ENCODE results near the gene HMMR. TPM values are rescaled to one million over a fixed set of nuclear protein-coding genes. Genes with fewer than 3 reads are reported as not detected.

Gene HMMR
- total RNA-seq, 1 donor from 2014 or later, result 11.2 TPM

DNA sequence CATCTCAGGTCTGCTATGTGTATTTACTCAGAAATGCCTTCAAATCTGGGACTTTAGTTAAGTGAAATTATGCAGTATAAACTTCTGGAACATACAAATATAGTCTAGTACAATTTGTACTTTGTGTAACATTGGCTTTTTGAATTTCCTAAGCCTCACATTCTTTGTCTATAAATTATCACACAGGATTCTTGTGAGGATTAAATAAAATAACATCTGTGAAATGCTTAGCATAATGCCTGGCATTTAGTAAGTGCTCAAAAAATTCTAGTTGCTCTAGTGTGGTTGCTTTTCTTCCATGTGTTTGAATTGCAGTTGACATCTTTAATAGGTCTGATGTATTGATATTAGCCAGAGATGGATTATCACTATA is 2.6 kb downstream of the HMMR start:
- TF ChIP-seq, protein P1, sequence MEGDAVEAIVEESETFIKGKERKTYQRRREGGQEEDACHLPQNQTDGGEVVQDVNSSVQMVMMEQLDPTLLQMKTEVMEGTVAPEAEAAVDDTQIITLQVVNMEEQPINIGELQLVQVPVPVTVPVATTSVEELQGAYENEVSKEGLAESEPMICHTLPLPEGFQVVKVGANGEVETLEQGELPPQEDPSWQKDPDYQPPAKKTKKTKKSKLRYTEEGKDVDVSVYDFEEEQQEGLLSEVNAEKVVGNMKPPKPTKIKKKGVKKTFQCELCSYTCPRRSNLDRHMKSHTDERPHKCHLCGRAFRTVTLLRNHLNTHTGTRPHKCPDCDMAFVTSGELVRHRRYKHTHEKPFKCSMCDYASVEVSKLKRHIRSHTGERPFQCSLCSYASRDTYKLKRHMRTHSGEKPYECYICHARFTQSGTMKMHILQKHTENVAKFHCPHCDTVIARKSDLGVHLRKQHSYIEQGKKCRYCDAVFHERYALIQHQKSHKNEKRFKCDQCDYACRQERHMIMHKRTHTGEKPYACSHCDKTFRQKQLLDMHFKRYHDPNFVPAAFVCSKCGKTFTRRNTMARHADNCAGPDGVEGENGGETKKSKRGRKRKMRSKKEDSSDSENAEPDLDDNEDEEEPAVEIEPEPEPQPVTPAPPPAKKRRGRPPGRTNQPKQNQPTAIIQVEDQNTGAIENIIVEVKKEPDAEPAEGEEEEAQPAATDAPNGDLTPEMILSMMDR (IDR thresholded peaks at IDR 0.05; ENCODE audit: insufficient read depth, low read length, poor library complexity, severe bottlenecking), result no peak
- H3K4me3 ChIP-seq (ENCODE audit: low read depth, low read length), result no peak overlapping the region
- no peaks in the 10 kb centered on the region for H3K36me3 ChIP-seq (ENCODE audit: control insufficient read depth, insufficient read depth, low read length)
- DNase-seq (ENCODE audit: low read depth), result no peak
- no peaks in the 10 kb centered on the region for H3K27me3 ChIP-seq (ENCODE audit: control insufficient read depth, insufficient read depth, low read length)

DNA sequence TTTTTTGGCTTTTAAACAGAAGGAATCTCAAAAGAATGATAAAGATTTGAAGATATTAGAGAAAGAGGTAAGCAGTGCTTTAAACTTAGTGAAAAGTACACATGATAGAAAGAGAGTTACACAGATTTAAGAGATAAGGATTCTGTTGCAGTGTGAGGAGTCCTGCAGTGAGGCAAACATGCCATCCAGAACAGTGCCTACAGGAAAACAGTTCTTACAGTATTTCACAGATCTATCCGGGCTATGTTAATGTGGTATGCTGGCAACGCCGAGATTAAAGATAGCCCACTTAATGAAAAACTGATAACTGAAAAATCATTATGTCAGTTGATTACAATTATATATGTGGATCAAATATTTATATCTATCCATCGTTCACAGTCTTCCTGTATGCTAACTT is 7.2 kb downstream of the HMMR start:
- DNase-seq (ENCODE audit: low read depth), result no peak
- Histone ChIP-seq H3K4me3 (ENCODE audit: low read depth, low read length) (no peak overlapping the region), H3K36me3 (ENCODE audit: control insufficient read depth, insufficient read depth, low read length) (no peaks in the 10 kb centered on the region), H3K27me3 (ENCODE audit: control insufficient read depth, insufficient read depth, low read length) (no peaks in the 10 kb centered on the region)
- TF ChIP-seq, protein P1 (IDR thresholded peaks at IDR 0.05; ENCODE audit: insufficient read depth, low read length, poor library complexity, severe bottlenecking), result no peak

DNA sequence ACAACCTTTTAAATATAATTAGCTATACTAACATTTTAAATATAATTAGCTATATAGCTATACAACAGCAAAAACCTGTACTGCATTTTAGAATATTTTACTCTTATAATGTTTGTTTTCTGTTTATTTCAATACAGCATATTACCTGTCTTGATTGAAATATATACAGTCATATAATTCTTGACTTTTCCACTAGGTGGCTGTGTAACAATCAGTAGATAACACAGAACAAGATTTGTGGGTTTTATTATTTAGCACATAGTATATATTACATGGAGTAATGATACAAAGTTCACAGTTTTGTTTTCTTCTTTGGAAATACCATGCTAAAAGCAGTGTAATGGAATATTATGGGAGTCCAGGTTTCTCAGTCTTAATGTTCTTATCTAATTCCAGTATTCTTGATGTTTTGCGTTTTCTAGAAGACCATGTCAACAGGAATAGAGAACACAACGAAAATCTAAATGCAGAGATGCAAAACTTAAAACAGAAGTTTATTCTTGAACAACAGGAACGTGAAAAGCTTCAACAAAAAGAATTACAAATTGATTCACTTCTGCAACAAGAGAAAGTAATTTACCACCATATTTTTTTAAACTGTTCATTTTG is 13.3 kb downstream of the HMMR start:
- TF ChIP-seq, protein P1 (IDR thresholded peaks at IDR 0.05; ENCODE audit: insufficient read depth, low read length, poor library complexity, severe bottlenecking), result peak; percentile 20
- no peak for DNase-seq (ENCODE audit: low read depth)
- Histone ChIP-seq H3K27me3 (ENCODE audit: control insufficient read depth, insufficient read depth, low read length) (no peaks in the 10 kb centered on the region), H3K4me3 (ENCODE audit: low read depth, low read length) (no peak overlapping the region), H3K36me3 (ENCODE audit: control insufficient read depth, insufficient read depth, low read length) (no peaks in the 10 kb centered on the region)

DNA sequence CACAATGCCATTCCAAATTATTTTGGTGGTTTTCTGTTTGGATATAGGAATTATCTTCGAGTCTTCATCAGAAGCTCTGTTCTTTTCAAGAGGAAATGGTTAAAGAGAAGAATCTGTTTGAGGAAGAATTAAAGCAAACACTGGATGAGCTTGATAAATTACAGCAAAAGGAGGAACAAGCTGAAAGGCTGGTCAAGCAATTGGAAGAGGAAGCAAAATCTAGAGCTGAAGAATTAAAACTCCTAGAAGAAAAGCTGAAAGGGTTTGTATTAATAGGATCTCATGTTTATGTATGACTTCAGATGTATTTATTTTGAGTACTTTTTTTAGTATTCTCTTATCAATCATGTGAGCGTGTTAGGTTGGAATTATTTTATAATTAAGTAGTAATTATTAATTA is 15.0 kb downstream of the HMMR start:
- DNase-seq (ENCODE audit: low read depth), result no peak
- TF ChIP-seq, protein P1 (IDR thresholded peaks at IDR 0.05; ENCODE audit: insufficient read depth, low read length, poor library complexity, severe bottlenecking), result no peak
- no peaks in the 10 kb centered on the region for H3K27me3 ChIP-seq (ENCODE audit: control insufficient read depth, insufficient read depth, low read length)
- H3K4me3 ChIP-seq (ENCODE audit: low read depth, low read length), result no peak overlapping the region
- no peaks in the 10 kb centered on the region for H3K36me3 ChIP-seq (ENCODE audit: control insufficient read depth, insufficient read depth, low read length)

DNA sequence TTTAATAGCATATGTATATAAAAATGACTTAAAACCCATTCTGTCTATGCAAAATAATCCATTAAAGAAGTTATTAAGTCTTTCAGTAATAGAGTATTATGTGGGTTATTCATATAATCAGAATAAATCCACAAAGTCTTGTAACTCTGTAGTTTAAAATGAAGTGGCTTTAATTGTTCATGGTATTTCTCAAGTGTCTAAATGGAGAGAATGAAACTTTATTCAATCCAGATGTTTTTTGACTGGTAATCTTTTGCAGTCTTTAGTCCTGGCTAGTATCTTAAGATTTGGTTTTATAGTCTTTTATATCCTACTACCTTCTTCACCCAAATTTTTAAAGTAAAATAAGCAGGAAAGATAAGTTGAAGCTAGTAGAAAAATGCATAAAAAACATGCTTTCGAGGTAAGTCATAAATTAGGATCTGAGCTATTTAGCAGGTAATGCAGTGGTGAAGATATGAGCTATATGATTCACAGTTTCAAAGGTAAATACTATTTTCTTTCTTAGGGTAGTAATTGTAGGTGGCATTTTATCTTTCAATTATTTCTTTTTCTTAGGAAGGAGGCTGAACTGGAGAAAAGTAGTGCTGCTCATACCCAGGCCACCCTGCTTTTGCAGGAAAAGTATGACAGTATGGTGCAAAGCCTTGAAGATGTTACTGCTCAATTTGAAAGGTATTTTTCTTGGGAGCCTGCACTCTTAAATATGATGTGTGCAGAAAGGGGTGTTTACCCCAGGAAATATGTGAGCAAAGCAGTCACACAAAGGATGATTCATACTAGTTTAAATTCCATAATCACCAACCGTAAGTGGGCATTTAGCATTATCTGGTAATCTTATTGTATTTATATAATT is 17.9 kb downstream of the HMMR start:
- Histone ChIP-seq H3K4me3 (ENCODE audit: low read depth, low read length) (no peak overlapping the region), H3K27me3 (ENCODE audit: control insufficient read depth, insufficient read depth, low read length) (no peaks in the 10 kb centered on the region), H3K36me3 (ENCODE audit: control insufficient read depth, insufficient read depth, low read length) (no peaks in the 10 kb centered on the region)
- no peak for DNase-seq (ENCODE audit: low read depth)
- TF ChIP-seq, protein P1 (IDR thresholded peaks at IDR 0.05; ENCODE audit: insufficient read depth, low read length, poor library complexity, severe bottlenecking), result no peak
